NCI-H1417 (cell line): ENCODE measurements around the gene SLC22A13.
"Not testable (repeated sequence)": the region's sequence is repeated elsewhere in the genome, so short reads cannot be mapped to it uniquely, and the experiment has no call there.

Experiments
- DNase-seq, 3 experiments: peaks; one replicate each; lab custom pipeline; 2025; lab: John Stamatoyannopoulos, UW

Gene SLC22A13

GRCh38 chr3:38265604-38266307 is at the start of gene SLC22A13:
TSS of gene SLC22A13 (plus strand) at chr3:38265812. CDS start at chr3:38265861, 49 bp downstream.
- no peak for DNase-seq

- no peak for DNase-seq
These were observed 45.9 kb upstream of the SLC22A13 start for GRCh38 chr3:38219609-38220197.

- DNase-seq = no peak
These were observed 44.6 kb upstream of the SLC22A13 start for GRCh38 chr3:38221005-38221404.

- DNase-seq = no peak
These were observed 43.5 kb upstream of the SLC22A13 start for GRCh38 chr3:38222032-38222634.

GRCh38 chr3:38224357-38224756 is 41.3 kb upstream of the SLC22A13 start:
- DNase-seq = no peak

GRCh38 chr3:38226273-38226672 is 39.3 kb upstream of the SLC22A13 start:
- no peak for DNase-seq

- no peak for DNase-seq
These were observed 37.6 kb upstream of the SLC22A13 start for GRCh38 chr3:38227989-38228388.

- DNase-seq = no peak
These were observed 36.6 kb upstream of the SLC22A13 start for GRCh38 chr3:38229036-38229435.

- no peak for DNase-seq
These were observed 32.9 kb upstream of the SLC22A13 start for GRCh38 chr3:38232701-38233100.

GRCh38 chr3:38235466-38235865 is 30.1 kb upstream of the SLC22A13 start:
- DNase-seq = no peak

GRCh38 chr3:38238416-38239008 is 27.1 kb upstream of the SLC22A13 start:
- DNase-seq = no peak

- not testable (repeated sequence) for DNase-seq
These were observed 22.8 kb upstream of the SLC22A13 start for GRCh38 chr3:38242812-38243211.

- no peak for DNase-seq
These were observed 19.7 kb upstream of the SLC22A13 start for GRCh38 chr3:38245930-38246329.

GRCh38 chr3:38247366-38248035 is 18.1 kb upstream of the SLC22A13 start:
- peak in 1 of 3 experiments; percentile 9 for DNase-seq

- no peak for DNase-seq
These were observed 15.4 kb upstream of the SLC22A13 start for GRCh38 chr3:38250198-38250597.

GRCh38 chr3:38251197-38251596 is 14.4 kb upstream of the SLC22A13 start:
- DNase-seq = no peak

- DNase-seq = no peak
These were observed 11.9 kb upstream of the SLC22A13 start for GRCh38 chr3:38253704-38254103.

GRCh38 chr3:38254872-38255271 is 10.7 kb upstream of the SLC22A13 start:
- no peak for DNase-seq

GRCh38 chr3:38255627-38256026 is 10.0 kb upstream of the SLC22A13 start:
- DNase-seq = no peak

- DNase-seq = no peak
These were observed 8.0 kb upstream of the SLC22A13 start for GRCh38 chr3:38257583-38257982.

- DNase-seq = no peak
These were observed 5.1 kb upstream of the SLC22A13 start for GRCh38 chr3:38260474-38260873.

- DNase-seq = no peak
These were observed 1.2 kb upstream of the SLC22A13 start for GRCh38 chr3:38264353-38264771.
